GM18951 (cell line): ENCODE results near the gene CLDN9.

ENCODE experiments used
- POLR2A ChIP-seq: IDR thresholded peaks from 4 replicates; pipeline ENCODE4 v1.6.1; 2011; ENCODE audit warnings: mild to moderate bottlenecking; ENCODE audit not compliant: insufficient read length, insufficient read depth; ENCODE audit errors: extremely low read depth
- in situ Hi-C: fragments of 300-500 bp; cut with MboI; formaldehyde crosslinking; loops from one replicate; pipeline ENCODE4 v1.12.0; 2022; ENCODE audit warnings: low sequenced_read_pairs, mixed read lengths, inconsistent platforms; ENCODE audit not compliant: unreplicated experiment

The CLDN9 gene

DNA sequence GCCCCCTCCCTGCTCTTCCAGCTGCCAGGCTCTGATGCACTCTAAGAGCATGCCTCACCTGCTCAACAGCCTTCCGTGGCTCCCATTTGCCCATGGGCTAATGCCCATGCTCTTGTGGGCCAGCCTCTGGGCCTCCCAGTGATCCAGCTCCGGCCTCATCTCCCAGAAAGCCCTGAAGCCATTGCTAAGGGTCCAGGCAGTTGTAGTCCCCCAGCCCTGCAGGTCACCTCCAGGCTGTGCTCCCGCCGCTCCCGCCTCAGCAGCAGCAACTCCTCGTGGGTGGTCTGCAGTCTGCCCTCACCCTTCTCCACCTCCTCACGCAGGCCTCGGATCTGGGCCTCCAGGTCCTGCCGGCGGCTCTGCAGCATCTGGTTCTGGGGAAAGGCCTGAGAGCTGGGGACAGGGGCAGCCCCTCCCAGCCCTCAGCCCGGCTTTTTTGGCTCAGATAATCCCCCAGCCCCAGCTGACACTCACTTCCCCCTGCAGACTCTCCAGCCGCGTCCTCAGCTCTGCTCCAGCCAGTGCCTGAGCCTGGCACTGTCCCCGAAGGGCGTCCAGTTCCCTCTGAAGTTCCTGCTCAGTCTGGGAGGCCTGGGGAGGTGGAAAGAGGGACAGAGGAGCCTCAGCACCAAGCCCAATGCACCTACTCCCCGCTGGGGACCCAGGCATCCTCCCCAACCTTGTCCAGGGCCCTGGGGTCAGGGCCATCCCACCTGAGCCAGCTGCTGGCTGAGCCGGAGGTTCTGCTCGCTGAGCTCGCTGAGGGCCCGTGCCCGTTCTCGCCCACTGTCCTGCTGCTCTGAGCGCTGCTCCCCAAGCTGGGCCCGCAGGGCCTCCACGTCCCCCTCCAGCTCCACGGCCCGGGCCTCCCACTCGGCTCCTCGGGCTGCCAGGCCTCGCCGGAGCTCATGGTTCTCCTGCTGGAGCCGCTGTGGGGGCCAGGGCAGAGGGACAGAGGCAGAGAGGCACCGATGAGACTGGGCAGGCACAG lies 17.8 kb downstream of the CLDN9 start:
- no peak for TF ChIP-seq POLR2A
- in situ Hi-C loops, result no loop called here

DNA sequence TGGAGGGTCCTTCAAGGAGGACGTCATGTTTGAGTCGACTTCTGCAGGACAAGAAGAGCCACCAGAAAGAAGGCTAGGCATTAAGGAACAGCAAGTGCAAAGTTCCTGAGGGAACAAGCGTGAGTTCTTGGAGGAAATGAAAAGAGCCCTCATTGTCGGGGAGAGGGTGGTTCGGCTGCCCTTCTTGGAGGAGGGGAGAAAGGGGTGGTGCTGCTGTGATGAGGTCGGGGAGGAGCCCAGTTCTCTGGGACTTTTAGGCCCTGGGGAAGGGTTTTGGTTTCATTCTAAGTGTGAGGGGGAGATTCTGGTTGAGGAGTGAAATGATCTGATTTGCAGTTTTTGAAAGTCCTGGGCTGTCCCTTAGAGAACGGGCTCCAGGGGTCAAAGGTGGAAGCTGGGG lies 19.9 kb downstream of the CLDN9 start:
- in situ Hi-C loops, result no loop called here
- no peak for TF ChIP-seq POLR2A

DNA sequence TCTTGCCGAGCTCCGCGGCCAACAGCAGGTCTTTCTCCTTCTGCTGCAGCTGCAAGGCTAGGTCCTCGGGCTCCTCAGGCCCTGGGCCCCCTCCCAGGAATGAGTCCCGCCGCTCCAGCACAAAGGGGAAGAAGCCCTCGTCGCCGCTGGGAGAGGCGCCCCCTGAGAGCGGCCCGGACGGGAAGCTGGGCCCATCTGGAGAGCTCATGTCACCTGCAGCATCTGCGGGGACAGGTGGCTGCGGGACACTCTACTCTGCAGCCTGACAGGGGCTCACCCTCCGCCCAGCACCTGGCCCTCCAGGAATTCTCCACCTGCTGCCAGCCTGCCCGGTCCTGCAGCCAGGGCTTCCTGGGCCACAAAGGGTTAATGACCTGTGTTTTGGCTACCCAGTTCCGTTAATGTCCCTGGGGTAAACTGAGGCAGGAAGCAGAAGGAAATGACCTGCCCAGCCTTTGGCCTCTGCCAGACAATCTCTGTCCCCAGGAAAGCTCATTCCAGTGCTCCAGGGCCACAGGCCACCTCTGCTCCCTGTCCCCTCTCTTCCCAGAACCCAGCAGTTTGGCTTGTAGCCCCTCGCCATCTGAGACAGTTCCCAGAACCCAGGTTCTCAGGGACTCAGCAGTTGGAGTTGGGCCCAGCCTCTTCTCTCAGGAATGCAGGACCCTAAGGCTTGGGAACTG lies 22.7 kb downstream of the CLDN9 start:
- in situ Hi-C loops, result no loop called here
- TF ChIP-seq POLR2A, result no peak

DNA sequence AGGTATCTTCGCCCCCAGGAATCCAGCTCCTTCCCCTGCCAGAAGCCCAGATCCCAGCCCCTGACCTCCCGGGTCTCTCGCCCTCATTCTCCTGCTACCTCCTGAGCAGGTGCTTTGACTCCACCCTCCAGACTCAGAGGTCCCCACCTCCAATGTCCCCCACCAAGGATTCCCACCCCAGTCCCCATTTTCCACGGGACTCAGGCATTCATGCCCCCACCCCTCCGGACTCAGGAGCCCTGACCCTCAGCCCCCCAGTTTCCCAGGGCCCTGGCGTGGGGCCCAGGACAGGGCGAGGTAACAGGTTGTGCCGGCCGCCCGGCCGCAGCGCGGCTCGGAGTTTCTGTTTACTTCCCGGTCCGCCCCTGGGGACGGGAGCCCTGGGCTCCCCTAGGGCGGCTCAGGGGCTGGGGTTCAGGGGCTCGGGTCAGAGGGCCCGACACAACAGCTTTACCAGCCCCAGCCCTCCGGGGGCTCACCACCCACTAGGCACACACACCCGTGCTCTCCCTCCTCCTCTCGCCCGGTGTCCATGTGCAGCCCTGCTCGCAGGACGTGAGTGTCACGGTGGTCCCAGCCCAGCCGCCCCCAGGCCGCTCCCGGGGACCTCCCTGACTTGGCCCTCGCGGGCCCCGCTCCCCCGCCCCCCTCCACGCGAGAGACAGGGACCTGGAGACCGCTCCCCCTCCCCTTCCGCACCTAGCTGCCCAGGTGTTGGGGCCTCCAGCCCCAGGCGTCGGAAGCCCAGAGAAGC lies 23.4 kb downstream of the CLDN9 start:
- in situ Hi-C loops, result no loop called here
- TF ChIP-seq POLR2A, result no peak

DNA sequence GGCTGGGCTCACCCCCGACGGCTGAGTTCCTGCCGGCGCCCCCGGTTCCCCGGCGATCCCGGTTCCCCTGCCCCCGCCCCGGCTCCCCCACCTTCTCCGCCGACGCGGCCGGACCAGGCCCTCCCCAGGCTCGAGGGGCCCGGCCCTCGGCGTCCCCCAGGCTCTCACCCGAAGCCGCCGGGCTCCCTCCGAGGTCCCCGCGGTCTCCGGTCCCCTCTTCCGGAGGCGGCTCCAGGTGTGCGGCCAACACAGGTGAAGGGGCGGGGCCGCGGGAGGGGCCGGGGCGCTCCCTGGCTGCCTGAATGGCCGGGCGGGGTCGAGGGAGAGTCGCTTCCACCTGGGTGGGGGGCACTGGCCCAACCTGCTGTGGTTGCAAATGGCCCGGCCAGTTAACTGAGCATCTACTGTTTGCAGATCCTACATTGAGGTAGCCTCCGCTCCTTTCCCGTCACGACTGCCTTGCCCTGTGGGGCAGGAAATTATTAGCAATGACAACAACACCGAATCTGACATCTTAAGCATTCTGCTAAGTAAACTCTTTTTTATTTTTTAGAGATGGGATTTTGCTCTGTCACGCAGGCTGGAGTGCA lies 24.1 kb downstream of the CLDN9 start, which contains the start of gene BICDL2:
BICDL2 (minus strand) TSS at position 219 of the 590 bp plus-strand sequence. CDS start 1,448 bp downstream, outside the sequence.
- no peak for TF ChIP-seq POLR2A
- in situ Hi-C loops, result no loop called here

DNA sequence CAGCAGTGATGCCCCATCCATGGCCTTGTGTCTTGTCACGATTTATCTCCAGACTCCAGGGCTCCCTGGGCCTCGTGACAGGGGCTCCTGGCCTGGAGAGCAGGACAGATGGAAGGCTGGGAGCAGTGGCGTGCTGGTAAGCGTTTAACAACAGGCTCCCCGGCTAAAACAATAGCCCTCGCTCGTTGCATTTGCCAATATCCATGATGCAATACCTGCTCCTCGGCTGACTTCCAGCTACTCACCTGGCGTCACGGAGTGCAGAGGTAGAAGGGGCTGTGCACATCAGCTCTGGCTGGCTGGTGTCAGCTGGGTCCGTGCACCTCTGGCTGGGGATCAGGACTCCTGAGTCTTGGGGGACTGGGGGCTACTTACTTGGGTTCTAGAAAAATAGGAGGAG lies 25.5 kb downstream of the CLDN9 start:
- no peak for TF ChIP-seq POLR2A
- in situ Hi-C loops, result no loop called here

DNA sequence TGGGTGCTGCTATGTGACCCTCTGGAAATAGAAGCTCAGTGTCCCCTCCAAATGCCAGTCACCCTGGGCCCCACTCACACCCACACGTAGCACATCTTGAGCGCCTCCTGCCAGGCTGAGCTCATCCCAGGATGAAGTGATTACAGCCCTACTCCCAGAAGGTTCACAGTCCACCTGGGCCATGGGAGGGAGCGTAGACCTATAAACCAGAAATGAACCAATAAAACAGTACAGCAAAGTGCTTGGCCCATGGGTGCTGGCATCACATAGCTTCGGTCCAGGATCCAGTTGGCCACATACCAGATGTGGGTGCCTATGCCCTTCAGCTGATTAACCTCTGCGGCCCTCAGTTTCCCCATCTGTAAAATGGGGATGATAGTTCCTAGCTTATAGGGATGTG lies 26.2 kb downstream of the CLDN9 start:
- in situ Hi-C loops, result no loop called here
- TF ChIP-seq POLR2A, result no peak

DNA sequence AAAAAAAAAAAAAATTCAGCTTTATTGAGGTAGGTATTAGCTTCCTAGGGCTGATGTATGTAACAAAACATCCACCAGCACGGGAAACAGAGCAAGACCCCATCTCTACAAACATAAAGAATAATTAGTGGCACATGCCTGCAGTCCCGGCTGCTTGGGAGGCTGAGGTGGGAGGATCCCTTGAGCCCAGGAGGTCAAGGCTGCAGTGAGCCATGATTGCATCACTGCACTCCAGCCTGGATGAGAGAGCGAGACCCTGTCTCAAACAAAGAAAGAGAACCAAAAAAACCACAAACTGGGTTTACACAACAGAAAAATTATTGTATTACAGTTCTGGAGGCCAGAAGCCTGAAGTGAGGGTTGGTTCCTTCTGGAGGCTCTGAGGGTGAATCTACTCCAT lies 29.7 kb downstream of the CLDN9 start:
- in situ Hi-C loops, result no loop called here

DNA sequence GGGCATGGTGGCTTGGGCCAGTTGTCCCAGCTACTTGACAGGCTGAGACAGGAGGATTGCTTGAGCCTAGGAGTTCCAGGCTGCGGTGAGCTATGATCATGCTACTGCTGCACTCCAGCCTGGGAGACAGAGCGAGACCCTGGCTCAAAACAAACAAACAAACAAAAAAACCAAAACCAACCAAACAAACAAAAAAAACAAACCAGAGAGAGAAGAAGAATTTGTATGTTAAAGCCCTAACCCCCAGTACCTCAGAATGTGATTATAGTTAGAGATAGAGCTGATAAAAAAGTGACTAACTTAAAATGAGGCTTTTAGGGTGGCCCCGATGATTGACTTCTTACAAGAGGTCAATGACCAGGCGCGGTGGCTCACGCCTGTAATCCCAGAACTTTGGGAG lies 32.0 kb downstream of the CLDN9 start:
- no peak for TF ChIP-seq POLR2A
- in situ Hi-C loops, result no loop called here

More for the DNA sequence above, 29.7 kb downstream of the CLDN9 start:
- TF ChIP-seq POLR2A, result no peak

DNA sequence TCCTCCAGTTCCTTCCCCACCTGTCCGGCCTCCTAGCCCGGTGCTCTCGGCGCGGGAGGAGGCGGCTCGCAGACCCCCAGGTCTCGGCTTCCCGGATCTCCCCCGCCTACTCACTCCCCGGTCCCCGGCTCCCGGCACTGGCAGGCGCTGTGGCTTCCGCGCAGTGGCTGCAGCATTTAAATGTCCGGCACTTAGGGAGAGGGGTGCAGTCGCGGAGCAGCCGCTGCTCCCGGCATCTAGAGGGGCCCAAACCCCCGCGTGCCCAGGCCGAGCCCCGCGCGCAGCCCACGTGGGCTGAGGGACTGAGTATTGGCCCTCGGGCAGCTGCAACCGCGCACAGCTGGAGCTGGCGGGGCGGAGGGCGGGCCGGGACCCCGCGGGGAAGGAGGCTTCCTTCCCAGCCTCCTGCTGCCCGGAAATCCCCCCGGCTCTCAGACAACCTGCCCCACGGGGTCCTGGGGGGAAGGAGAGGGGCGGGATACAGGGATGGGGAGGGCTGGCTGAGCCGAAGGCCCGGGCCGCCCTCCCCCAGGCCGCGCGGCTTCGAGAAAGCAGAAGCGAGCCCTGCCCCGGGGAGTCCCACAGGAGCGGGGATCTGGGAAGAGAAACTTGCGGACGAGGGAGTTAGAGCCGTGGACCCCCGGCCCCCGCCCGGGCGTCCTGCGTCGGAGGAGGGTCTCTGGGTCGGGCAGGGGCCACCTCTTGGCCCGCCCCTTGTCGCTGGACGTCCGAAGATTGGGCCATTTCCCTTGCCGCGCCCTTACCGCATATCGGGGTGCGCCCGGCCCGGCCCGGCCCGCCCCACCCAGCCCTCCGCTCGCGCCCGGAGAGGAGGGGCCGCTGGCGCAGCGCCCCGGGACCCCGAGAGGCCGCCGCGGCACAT lies 33.3 kb downstream of the CLDN9 start, which contains the start of gene MMP25:
MMP25 (plus strand) TSS at position 804 of the 883 bp plus-strand sequence. CDS start 357 bp downstream, outside the sequence.
- TF ChIP-seq POLR2A, result no peak
- in situ Hi-C loops, result no loop called here

DNA sequence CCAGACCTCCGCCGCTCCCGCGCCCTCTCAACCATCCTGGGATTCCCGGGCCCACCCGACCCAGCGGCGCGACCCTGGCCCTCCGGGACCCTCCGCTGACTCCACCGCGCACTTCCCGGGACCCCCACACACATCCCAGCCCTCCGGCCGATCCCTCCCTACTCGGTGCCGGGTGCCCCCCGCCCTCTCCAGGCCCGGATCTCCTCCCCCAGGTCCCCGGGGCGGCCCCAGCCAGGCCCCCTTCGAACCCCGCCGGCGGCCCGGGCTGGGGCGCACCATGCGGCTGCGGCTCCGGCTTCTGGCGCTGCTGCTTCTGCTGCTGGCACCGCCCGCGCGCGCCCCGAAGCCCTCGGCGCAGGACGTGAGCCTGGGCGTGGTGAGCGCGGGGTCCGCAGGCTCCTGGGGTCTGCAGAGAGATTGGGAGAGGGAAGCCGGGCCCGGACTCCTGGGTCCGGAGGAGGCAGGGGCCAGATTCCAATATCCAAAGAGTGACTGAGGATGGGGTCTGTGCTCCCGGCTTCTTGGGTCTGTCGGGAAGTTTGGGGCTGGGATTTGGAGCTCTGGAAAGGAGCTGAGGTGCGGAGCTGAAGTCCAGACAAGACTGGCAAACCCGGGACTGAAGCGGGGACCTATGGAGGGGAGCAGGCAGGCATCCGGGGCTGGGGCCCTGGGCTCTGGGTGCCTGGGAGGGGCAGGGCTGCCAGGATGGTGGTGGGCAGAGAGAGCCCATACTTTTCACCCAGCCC lies 34.1 kb downstream of the CLDN9 start:
- in situ Hi-C loops, result no loop called here
- no peak for TF ChIP-seq POLR2A
